ENCODE data around the gene AFF4. TPM values are rescaled to one million over a fixed set of nuclear protein-coding genes. Genes with fewer than 3 reads are reported as not detected.
"Not testable (repeated sequence)": the region's sequence is repeated elsewhere in the genome, so short reads cannot be mapped to it uniquely, and the experiment has no call there.

AFF4 gene
- total and polyA plus RNA-seq, 12 donors, result 9.7 to 158 (median 83.0) TPM

DNA sequence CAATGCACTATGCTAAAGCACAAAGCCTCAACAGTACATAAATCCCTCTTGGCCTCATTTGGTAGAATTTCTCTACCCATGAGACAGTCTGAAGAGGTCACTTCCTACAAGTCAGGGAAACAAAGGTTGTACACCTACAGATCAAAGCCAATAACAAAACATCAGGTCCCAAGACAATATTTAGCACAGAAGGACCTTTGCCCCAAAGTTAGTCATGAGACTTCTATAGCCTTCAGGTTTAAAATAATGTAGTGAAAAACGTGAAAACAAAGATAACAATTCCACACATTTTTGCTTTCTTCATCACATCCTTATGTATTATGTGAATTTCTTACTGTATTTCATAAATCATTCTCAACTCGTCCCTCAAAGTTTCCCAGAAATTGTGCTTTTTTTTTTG is 15.8 kb downstream of the AFF4 start:
- Histone ChIP-seq H3K4me3 (no peak overlapping the region), H3K9me3 (replicated peaks in 1 of 3) (no peaks in the 10 kb centered on the region), H3K36me3 (replicated peaks in 1 of 2) (no peaks in the 10 kb centered on the region), H3K27me3 (no peaks in the 10 kb centered on the region), H3K27ac (no peak overlapping the region), H3K4me1 (replicated peaks in 1 of 2) (peaks cover 4 to 41% of the 10 kb centered on the region in 2 donors)
- intact Hi-C loops (cut with DNase I), result loop anchor here in 1 of 2 donors (10.0 kb wide), 1 partner anchor 53 kb away; no protein-coding TSS in a partner anchor
- TF ChIP-seq, protein P1, sequence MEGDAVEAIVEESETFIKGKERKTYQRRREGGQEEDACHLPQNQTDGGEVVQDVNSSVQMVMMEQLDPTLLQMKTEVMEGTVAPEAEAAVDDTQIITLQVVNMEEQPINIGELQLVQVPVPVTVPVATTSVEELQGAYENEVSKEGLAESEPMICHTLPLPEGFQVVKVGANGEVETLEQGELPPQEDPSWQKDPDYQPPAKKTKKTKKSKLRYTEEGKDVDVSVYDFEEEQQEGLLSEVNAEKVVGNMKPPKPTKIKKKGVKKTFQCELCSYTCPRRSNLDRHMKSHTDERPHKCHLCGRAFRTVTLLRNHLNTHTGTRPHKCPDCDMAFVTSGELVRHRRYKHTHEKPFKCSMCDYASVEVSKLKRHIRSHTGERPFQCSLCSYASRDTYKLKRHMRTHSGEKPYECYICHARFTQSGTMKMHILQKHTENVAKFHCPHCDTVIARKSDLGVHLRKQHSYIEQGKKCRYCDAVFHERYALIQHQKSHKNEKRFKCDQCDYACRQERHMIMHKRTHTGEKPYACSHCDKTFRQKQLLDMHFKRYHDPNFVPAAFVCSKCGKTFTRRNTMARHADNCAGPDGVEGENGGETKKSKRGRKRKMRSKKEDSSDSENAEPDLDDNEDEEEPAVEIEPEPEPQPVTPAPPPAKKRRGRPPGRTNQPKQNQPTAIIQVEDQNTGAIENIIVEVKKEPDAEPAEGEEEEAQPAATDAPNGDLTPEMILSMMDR (IDR thresholded peaks at IDR 0.05), result no peak
- TF ChIP-seq POLR2A (IDR thresholded peaks at IDR 0.05), result no peak
- no peak for DNase-seq
- 20 to 34% (median 26%) methylated on average over 2 of the region's 2 CpGs for WGBS, 4 donors

DNA sequence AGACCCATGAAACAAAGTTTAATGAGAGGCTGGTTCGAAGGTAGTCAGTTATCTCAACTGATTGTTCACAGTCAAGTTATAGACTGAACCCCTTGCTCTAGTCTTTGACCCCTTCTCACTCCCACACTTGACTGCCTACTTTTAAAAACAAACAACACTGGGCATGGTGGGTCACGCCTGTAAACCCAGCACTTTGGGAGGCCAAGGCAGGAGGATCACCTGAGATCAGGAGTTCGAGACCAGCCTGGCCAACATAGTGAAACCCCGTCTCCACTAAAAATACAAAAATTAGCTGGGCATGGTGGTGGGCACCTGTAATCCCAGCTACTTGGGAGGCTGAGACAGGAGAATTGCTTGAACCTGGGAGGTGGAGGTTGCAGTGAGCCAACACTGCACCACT is 18.1 kb downstream of the AFF4 start:
- 87 to 100% (median 95%) methylated on average over 4 of the region's 4 CpGs for WGBS, 4 donors
- H3K4me1 ChIP-seq (replicated peaks in 1 of 2), result peaks cover 17 to 43% of the 10 kb centered on the region in 2 donors
- not testable (repeated sequence) for H3K27ac ChIP-seq; H3K9me3 ChIP-seq (replicated peaks in 1 of 3); H3K36me3 ChIP-seq (replicated peaks in 1 of 2); DNase-seq; H3K4me3 ChIP-seq; H3K27me3 ChIP-seq
- intact Hi-C loops (cut with DNase I), result loop anchor here in 1 of 2 donors (10.0 kb wide), 1 partner anchor 51 kb away; no protein-coding TSS in a partner anchor

DNA sequence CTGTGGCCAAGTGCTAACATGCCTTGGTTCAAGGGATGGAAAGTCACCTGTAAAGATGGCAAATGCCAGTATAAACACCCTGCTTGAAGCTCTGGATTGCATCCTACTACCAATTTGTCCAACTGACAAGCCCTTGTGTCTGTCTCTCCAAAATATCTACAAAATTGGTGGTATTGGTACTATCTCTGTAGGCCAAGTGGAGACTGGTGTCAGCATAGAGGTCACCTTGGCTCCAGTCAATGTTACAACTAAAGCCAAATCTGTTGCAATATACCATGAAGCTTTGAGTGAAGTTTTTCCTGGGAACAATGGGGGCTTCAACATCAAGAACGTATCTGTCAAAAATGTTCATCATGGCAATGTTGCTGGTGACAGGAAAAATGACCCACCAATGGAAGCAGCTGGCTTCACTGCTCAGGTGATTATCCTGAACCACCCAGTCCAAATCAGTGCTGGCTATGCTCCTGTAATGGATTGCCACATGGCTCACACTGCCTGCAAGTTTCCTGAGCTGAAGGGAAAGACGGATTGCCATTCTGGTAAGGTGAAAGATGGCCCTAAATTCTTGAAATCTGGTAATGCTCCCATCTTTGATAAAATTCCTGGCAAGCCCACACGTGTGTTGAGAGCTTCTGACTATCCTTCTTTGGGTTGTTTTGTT is 19.9 kb downstream of the AFF4 start:
- DNase-seq, result peak in 1 of 7 donors; percentile 42
- no peak overlapping the region for H3K4me3 ChIP-seq
- H3K27me3 ChIP-seq, result no peaks in the 10 kb centered on the region
- H3K27ac ChIP-seq, result peak overlapping the region in 1 of 5 donors; percentile 11
- TF ChIP-seq, protein P1 (IDR thresholded peaks at IDR 0.05), result no peak
- TF ChIP-seq POLR2A (IDR thresholded peaks at IDR 0.05), result no peak
- no peaks in the 10 kb centered on the region for H3K9me3 ChIP-seq (replicated peaks in 1 of 3)
- intact Hi-C loops (cut with DNase I), result loop anchor here in 1 of 2 donors (10.0 kb wide), 1 partner anchor 49 kb away; no protein-coding TSS in a partner anchor
- H3K4me1 ChIP-seq (replicated peaks in 1 of 2), result peaks cover 16 to 34% of the 10 kb centered on the region in 2 donors
- no peaks in the 10 kb centered on the region for H3K36me3 ChIP-seq (replicated peaks in 1 of 2)
- 66 to 78% (median 71%) methylated on average over 1 to 3 of the region's 3 CpGs for WGBS, 4 donors

DNA sequence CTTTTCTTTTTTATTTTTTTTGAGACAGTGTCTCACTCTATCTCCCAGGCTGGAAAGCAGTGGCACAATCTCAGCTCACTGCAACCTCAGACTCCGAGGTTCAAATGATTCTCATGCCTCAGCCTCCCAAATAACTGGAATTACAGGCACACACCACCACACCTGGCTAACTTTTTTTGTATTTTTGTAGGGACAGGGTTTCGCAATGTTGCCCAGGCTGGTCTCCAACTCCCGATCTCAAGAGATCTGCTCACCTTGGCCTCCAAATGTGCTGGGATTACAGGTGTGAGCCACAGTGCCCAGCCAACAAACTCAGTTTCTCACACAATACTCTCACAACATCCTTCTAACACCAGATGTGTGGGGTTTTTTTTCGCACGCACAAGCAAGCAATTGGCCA is 22.1 kb downstream of the AFF4 start:
- Histone ChIP-seq H3K4me1 (replicated peaks in 1 of 2) (peaks cover 16 to 19% of the 10 kb centered on the region in 2 donors), H3K27ac (peak overlapping the region in 3 of 5 donors; percentile 27 to 62 (median 50)), H3K27me3 (no peaks in the 10 kb centered on the region), H3K36me3 (replicated peaks in 1 of 2) (peaks cover 0 to 5% of the 10 kb centered on the region in 2 donors), H3K9me3 (replicated peaks in 1 of 3) (no peaks in the 10 kb centered on the region), H3K4me3 (no peak overlapping the region)
- DNase-seq, result peak in 1 of 7 donors; percentile 43
- intact Hi-C loops (cut with DNase I), result loop anchor here in 1 of 2 donors (10.0 kb wide), 1 partner anchor 47 kb away; no protein-coding TSS in a partner anchor
- TF ChIP-seq, protein P1 (IDR thresholded peaks at IDR 0.05), result no peak
- no peak for TF ChIP-seq POLR2A (IDR thresholded peaks at IDR 0.05)
- WGBS, 4 donors, result 86 to 91% (median 88%) methylated on average over 5 of the region's 5 CpGs
